Osteoblast (primary cell): ENCODE data around the gene ZFHX2. TPM values are rescaled to one million over a fixed set of nuclear protein-coding genes. Genes with fewer than 3 reads are reported as not detected.

Experiments used
- DNase-seq: peaks from one replicate; pipeline ENCODE4 v3.0.0; 2011; ENCODE audit warnings: low spot score, mixed read lengths; ENCODE audit not compliant: insufficient read length; ENCODE audit errors: missing footprints
- H2AFZ ChIP-seq: 2 replicates; pipeline ENCODE4 v1.6.0; 2011; ENCODE audit warnings: mild to moderate bottlenecking, low read length
- H3K27ac ChIP-seq: 2 replicates; pipeline ENCODE4 v1.5.1; 2011; ENCODE audit warnings: mild to moderate bottlenecking, low read depth, low read length, moderate library complexity
- H3K27me3 ChIP-seq: 2 replicates; pipeline ENCODE4 v1.6.0; 2012; ENCODE audit warnings: mild to moderate bottlenecking, control low read depth, inconsistent platforms, low read length, moderate library complexity; ENCODE audit not compliant: insufficient read depth
- H3K36me3 ChIP-seq: 2 replicates; pipeline ENCODE4 v1.5.1; 2011; ENCODE audit warnings: mild to moderate bottlenecking, low read length, control low read depth, moderate library complexity; ENCODE audit not compliant: insufficient read depth
- H3K4me1 ChIP-seq: 2 replicates; pipeline ENCODE4 v1.5.1; 2011; ENCODE audit warnings: mild to moderate bottlenecking, low read length, control low read depth, moderate library complexity; ENCODE audit not compliant: insufficient read depth
- H3K4me2 ChIP-seq: 2 replicates; pipeline ENCODE4 v1.6.0; 2011; ENCODE audit warnings: mild to moderate bottlenecking, low read length; ENCODE audit not compliant: insufficient read depth
- H3K4me3 ChIP-seq: fragments of 200-600 bp; sonication (generic); 3 replicates; pipeline ENCODE4 v1.5.1; 2012; ENCODE audit warnings: mild to moderate bottlenecking, low read length, inconsistent platforms; ENCODE audit not compliant: insufficient read depth
- H3K79me2 ChIP-seq: 2 replicates; pipeline ENCODE4 v1.6.0; 2012; ENCODE audit warnings: mild to moderate bottlenecking, low read length, control low read depth, inconsistent platforms; ENCODE audit not compliant: insufficient read depth
- H3K9me3 ChIP-seq: 2 replicates; pipeline ENCODE4 v1.5.1; 2011; ENCODE audit warnings: low read depth, low read length, control low read depth
- H4K20me1 ChIP-seq: 2 replicates; pipeline ENCODE4 v1.6.0; 2012; ENCODE audit warnings: mild to moderate bottlenecking, low read length, control low read depth; ENCODE audit not compliant: insufficient read depth
- CTCF ChIP-seq: IDR thresholded peaks from 2 replicates; pipeline ENCODE4 v1.5.1; 2011; ENCODE audit warnings: mild to moderate bottlenecking, low read depth, low read length, moderate library complexity; ENCODE audit errors: extremely low read depth
- total RNA-seq: library from RNA; depleted of rRNA; stranded (reverse); fragments of >200 nt; gene quantifications from 2 replicates; pipeline ENCODE4 v1.2.3, GENCODE V29; 2012

ZFHX2 gene
- total RNA-seq, 1 donor: 0.72 TPM

GRCh38 chr14:23492618-23493272 lies 58.8 kb downstream of the ZFHX2 start:
- Histone ChIP-seq H3K4me2 (no peak overlapping the region), H3K4me3 (no peak overlapping the region), H3K27me3 (no peaks in the 10 kb centered on the region), H3K4me1 (no peaks in the 10 kb centered on the region), H3K36me3 (no peaks in the 10 kb centered on the region), H2AFZ (no peak overlapping the region), H4K20me1 (peaks cover 4% of the 10 kb centered on the region), H3K79me2 (no peaks in the 10 kb centered on the region), H3K27ac (no peak overlapping the region), H3K9me3 (no peaks in the 10 kb centered on the region)
- TF ChIP-seq CTCF: no peak
- DNase-seq: peak; percentile 76

- H3K4me2 ChIP-seq: no peak overlapping the region
- TF ChIP-seq CTCF: no peak
- H4K20me1 ChIP-seq: peaks cover 6% of the 10 kb centered on the region
- H3K9me3 ChIP-seq: no peaks in the 10 kb centered on the region
- no peaks in the 10 kb centered on the region for H3K27me3 ChIP-seq
- no peaks in the 10 kb centered on the region for H3K79me2 ChIP-seq
- no peak overlapping the region for H3K4me3 ChIP-seq
- H2AFZ ChIP-seq: no peak overlapping the region
- no peak for DNase-seq
- no peaks in the 10 kb centered on the region for H3K36me3 ChIP-seq
- no peak overlapping the region for H3K27ac ChIP-seq
- H3K4me1 ChIP-seq: no peaks in the 10 kb centered on the region
Measured at GRCh38 chr14:23487216-23487615, 64.3 kb downstream of the ZFHX2 start.

- Histone ChIP-seq H4K20me1 (peaks cover 18% of the 10 kb centered on the region), H3K4me2 (no peak overlapping the region), H3K27ac (no peak overlapping the region), H3K79me2 (no peaks in the 10 kb centered on the region), H3K4me3 (no peak overlapping the region), H3K27me3 (no peaks in the 10 kb centered on the region), H3K9me3 (no peaks in the 10 kb centered on the region), H3K4me1 (no peaks in the 10 kb centered on the region), H3K36me3 (no peaks in the 10 kb centered on the region), H2AFZ (no peak overlapping the region)
- peak; percentile 17 for DNase-seq
- TF ChIP-seq CTCF: no peak
Measured at GRCh38 chr14:23486036-23486435, 65.5 kb downstream of the ZFHX2 start.

- no peaks in the 10 kb centered on the region for H3K9me3 ChIP-seq
- H3K27ac ChIP-seq: no peak overlapping the region
- no peaks in the 10 kb centered on the region for H3K27me3 ChIP-seq
- no peak overlapping the region for H3K4me3 ChIP-seq
- H3K79me2 ChIP-seq: no peaks in the 10 kb centered on the region
- peaks cover 5% of the 10 kb centered on the region for H3K36me3 ChIP-seq
- no peak for DNase-seq
- no peak overlapping the region for H3K4me2 ChIP-seq
- H3K4me1 ChIP-seq: no peaks in the 10 kb centered on the region
- H4K20me1 ChIP-seq: peaks cover 19% of the 10 kb centered on the region
- no peak overlapping the region for H2AFZ ChIP-seq
- no peak for TF ChIP-seq CTCF
Measured at GRCh38 chr14:23485326-23485725, 66.2 kb downstream of the ZFHX2 start.
